HG03108 (cell line): ENCODE results near the gene ENG.

Experiments used
- ATAC-seq: cut with Tn5 transposase; IDR thresholded peaks from one replicate; pipeline ENCODE4 v1.9.1; 2021; ENCODE audit warnings: moderate library complexity; ENCODE audit not compliant: unreplicated experiment

The ENG gene

DNA sequence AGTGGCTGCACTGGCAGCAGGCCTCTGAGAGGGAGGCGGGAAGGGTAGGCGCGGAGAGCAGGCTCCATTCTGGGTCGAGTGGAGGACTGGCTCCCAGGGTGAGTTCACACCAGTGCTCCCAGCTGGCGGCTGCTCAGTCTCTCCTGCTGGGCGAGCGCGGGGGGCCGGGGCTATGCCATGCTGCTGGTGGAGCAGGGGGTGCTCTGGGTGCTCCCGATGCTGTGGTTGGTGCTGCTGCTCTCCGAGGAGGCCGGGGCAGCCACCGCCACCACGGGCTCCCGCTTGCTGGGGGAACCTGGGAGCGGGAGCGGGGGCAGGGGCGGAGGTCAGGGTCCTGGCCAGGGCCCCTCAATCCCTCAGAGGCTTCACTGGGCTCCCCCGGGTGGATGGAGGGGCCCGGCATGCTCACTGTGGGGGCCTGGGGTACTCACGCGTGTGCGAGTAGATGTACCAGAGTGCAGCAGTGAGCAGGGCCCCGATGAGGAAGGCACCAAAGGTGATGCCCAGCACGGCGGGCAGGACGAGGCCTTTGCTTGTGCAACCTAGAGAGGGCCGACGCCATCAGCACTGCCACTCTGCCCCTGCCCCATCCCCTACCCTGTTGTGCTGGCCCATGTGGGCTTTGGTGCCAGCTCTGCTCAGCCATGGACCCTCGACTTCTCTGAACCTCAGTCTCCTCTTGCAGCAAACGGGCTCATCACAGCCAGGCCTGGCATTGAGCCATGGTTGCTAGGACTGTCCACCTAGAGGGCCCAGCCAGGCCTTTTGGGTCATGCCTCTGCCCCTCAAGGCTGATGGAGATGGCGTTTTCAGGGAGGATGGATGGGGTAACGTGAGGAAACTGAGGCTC lies 38.7 kb downstream of the ENG start:
- no peak for ATAC-seq

DNA sequence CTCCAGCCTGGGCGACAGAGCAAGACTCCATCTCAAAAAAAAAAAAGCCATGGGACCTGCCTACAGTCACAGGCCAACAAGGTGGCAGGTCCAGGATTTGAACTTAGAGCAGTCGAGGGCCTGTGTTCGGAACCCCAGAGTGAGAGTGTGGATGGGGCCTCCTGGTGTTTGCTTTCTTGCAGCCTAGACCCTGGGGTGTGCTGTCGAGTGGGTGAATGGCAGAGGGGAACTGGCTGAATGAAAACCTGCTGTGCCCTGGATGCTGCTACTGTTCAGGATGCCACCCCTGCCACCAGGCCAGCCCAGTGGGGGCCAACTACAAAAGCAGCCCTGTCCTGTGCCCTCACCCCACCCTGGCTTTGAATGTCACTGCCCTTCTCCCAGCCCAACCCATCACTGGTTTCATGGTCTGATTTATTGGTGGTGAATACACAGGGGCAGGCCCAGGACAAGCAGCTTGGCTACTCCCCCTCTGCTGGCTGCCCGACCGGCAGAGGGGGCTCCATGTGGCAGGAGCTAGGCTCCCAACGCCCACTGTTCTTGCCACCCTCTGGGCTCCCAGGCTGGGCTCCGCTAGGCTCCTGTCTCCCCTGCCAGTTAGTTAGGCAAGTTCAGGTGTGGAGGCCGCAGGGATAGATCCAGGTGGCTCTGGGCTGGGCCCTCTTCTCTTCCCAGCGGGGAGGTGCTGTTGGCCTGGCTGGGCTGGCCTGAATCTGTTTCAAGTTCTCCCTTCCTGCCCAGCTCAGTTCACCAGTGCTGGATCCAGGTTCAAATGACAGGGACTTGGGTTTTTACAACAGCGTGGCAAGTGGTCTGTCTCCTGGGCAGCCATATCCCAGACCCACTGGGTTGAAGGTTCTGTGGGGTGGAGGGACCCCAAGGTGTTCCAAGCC lies 39.6 kb downstream of the ENG start:
- no peak for ATAC-seq

DNA sequence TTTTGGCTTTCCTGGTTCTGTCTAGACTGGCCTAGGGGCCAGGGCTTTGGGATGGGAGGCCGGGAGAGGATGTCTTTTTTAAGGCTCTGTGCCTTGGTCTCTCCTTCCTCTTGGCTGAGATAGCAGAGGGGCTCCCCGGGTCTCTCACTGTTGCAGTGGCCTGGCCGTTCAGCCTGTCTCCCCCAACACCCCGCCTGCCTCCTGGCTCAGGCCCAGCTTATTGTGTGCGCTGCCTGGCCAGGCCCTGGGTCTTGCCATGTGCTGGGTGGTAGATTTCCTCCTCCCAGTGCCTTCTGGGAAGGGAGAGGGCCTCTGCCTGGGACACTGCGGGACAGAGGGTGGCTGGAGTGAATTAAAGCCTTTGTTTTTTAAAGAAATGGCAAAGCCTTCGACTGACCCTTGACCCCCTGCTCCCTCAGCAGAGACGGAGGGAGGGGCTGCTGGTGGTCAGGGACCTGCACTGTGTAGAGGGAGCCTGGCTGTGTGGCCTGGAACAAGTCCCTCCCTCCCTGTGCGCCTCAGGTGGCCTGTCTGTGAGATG lies 40.7 kb downstream of the ENG start:
- no peak for ATAC-seq

DNA sequence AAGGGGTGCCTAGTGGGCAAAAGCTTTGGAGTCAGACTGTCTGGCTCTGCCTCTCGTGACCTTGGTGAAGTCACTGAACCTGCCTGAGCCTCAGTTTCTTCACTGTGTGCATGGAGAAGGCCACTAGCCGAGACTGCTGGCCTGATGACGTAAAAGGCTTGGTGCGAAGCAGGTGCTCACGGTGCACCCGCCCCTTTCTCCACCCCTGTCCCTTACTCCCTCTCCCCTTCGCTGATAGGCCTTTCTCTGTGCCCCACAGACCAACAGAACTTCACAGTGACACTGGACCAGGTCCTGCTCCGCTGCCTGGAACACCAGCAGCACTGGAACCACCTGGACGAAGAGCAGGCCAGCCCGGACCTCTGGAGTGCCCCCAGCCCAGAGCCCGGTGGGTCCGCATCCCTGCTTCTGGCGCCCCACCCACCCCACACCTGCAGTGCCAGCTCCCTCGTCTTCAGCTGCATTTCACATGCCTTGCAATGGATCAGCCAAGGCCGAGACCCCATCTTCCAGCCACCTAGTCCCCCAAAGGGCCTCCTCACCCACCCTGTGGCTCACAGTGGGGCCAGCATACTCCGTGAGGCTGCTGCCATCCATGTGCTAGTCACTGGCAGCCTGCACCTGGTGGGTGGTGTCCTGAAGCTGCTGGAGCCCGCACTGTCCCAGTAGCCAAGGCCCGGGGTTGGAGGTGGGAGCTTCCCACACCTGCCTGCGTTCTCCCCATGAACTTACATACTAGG lies 41.4 kb downstream of the ENG start:
- ATAC-seq: no peak

DNA sequence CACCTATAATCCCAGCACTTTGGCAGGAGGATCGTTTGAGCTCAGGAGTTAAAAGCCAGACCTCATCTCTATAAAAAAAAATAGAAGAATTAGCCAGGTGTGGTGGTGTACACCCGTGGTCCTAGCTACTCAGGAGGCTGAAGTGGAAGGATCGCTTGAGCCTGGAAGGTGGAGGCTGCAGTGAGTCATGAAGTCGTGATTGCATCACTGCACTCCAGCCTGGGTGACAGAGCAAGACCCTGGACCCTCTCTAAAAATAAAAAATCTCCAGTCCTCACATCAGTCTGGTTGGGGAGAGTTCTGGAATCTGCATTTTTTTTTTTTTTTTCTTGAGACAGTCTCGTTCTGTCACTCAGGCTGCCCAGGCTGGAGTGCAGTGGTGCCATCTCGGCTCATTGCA lies 42.4 kb downstream of the ENG start:
- ATAC-seq: no peak

DNA sequence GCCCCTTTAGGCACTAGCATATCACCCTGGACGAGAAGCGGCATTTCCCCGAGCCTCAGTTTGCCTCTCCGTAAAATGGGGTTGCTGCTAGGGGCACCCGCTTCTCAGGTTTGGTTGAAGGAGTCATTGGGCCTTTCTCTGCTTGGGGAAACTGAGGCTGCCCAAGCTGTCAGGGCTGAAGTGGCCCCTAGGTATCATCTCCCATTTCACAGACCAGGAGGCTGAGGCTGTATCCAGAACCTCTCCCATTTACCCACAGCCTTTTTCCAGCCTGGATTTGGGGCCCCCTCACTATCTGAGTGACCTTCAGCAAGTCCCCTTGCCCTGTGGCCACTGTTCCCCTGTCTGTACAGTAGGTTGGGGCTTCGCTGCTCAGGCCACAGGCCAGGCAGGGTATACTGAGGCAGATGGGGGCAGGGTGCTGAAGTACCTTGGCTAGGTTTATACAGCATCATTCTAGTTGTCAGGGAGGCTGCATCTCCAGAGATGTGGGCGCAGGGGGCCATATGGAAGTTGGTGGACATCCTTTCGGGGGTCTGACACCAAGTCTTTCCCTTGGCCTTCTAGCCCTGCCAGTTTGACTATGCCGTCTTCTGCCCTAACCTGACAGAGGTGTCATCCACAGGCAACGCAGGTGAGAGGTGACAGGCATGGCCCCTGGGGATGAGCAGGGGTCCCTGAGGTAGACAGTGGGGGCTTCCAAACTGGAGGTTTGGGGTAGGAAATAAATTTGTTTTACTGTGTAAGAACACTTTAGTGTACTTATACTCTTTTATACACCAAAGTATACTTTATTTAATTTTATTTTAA lies 43.9 kb downstream of the ENG start:
- ATAC-seq: no peak

DNA sequence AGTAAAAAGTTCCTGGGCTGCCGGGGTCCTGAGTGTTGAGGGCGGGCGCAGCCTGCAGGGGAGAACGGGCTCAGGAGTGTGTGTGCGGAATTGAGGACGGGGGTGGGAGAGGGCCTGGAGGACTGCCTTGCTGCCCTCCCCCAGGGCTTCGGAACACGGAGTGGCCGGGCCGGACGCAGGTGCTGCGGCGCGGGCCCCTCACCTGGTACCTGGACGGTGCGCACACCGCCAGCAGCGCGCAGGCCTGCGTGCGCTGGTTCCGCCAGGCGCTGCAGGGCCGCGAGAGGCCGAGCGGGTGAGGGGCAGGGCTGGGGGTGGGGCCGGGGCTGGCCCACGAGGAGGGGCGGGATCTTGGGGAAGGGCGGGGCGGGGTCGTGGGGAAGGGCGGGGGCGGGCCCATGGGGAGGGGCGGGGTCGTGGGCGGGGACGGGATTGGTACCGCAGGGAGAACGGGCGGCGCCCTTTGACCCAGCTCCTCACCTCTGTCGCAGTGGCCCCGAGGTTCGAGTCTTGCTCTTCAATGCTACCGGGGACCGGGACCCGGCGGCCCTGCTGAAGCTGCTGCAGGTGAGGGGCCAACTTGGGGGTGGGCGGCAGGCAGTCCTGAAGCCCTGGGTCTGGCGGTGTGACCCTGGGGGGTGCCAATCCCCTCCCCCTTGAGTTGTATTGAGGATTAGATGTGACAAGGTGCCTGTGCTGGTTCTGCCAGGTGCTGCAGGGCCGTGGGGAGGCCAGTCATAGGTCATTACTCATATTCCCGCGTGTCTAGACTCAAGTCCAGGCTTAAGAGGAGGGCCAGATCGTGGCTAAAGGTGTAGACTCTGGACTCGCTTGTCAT lies 44.7 kb downstream of the ENG start:
- no peak for ATAC-seq

DNA sequence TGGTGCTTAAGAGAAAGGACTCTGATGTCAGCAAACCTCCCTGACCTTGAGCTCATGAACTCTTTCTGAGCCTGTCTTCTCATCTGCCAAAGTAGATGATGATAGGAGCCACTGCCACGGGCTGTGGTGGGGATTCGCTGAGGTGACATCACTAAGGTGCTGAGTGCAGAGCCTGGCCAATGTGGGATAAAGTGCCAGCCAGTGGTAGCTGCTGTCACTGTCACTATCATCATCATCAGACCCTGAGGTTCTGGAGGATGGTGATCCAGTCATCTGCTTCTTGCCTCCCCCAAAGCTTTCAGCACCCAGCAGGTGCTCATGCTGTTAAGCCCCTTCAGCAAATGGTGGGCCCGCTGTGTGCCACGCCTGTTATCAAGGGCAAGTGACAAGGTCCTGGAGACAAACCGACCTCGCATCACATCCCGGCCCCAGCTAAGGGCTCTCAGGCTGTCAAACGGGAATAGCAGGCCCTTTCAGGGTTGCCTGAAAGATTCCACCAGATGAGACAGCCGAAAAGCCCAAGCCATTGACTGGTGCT lies 45.4 kb downstream of the ENG start:
- ATAC-seq: no peak

DNA sequence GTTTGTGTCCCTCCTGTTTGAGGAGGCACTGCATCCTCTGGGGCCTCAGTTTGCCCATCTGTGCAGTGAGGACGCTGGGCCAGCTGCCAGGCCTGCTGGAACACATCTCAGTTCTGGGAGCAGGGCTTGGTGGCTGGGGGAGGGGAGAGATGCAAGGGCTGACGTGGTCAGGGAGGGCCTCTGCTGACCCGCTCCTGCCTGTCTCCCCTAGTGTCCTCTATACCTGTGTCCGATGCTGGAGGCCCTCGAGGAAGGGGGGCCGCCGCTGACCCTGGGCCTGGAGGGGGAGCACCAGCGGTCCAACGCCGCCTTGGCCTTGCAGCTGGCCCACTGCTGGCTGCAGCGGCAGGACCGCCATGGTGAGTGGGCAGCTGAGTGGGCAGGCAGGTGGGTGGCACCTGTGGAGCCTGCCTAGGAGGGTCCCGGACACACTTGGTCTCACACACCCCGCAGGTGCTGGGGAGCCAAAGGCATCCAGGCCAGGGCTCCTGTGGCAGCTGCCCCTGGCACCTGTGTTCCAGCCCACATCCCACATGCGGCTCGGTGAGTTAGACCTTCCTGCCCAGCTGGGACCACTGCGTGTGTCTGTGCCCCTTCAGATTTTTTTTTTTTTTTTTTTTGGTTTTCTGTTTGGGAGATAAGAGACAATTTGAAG lies 46.0 kb downstream of the ENG start:
- ATAC-seq: no peak

DNA sequence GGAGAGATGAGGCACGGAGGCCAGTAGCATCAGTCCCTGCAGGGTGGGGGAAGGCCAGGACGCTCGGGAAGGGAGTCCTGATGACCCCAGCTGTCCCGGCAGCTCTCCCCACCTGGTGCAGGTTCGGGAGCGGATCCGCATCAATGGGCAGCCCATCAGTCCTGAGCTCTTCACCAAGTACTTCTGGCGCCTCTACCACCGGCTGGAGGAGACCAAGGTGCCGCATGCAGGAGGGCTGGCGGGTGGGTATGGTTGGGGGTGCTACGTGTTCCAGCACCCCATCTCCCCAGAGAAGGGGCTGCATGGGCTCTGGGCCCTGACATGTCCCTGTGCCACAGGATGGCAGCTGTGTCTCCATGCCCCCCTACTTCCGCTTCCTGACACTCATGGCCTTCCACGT lies 47.6 kb downstream of the ENG start:
- ATAC-seq: no peak

DNA sequence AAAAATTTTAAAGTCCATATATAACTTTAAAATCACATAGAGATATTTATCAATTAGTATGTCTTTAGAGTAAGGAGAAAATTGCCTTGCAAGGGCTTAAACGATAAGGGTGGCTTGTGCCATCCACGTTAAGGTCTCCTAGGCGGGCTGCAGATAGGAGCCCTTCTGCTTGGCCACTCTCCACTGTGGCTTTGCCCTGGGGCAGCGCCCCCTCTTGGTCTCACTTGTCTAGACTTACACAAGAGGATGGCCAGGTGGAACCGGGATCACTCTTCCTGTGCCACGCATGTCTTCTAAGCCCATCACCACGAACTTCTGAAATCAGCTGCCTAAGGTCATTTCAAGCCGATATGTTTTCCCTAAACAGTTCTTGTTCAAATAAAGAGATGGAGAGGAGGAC lies 48.8 kb downstream of the ENG start:
- no peak for ATAC-seq

DNA sequence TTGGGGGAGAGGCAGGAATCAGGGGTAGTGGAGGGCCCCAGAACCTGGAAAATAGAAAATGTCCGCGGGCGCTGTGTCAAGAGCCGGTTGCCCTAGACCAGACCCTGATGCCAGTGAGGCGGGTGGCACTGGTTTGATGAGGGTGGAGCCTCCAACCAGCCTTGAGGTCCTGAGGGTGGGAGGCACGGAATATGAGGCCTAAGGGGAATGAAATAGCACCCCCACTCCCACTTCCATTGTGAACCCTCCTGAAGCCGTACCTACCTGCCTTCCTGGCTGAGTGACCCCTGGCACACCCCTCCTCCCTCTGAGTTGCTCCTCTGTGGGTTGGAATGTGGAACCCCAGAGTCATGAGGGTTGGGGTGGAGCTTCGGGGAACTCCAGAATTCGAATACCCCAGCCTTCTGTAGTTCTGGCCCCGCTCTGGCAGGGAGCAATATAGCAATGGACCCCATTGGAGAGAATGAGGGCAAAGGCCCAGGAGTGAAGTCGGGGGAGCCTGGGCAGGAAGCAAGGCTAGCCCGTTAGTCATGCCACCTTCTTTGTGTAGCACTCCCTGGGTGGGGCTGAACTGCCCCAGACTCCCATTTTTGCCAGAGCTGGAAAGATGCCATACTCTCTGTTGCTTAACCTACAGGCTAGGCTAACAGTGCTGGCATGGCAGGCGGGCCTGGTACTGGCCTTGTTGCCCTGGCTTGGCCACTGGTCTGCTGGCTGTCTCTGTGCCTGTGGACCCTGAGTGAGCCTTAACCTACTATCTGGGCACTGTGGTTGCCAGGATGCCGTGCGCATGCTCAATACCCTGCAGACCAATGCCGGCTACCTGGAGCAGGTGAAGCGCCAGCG lies 50.7 kb downstream of the ENG start:
- ATAC-seq: no peak

DNA sequence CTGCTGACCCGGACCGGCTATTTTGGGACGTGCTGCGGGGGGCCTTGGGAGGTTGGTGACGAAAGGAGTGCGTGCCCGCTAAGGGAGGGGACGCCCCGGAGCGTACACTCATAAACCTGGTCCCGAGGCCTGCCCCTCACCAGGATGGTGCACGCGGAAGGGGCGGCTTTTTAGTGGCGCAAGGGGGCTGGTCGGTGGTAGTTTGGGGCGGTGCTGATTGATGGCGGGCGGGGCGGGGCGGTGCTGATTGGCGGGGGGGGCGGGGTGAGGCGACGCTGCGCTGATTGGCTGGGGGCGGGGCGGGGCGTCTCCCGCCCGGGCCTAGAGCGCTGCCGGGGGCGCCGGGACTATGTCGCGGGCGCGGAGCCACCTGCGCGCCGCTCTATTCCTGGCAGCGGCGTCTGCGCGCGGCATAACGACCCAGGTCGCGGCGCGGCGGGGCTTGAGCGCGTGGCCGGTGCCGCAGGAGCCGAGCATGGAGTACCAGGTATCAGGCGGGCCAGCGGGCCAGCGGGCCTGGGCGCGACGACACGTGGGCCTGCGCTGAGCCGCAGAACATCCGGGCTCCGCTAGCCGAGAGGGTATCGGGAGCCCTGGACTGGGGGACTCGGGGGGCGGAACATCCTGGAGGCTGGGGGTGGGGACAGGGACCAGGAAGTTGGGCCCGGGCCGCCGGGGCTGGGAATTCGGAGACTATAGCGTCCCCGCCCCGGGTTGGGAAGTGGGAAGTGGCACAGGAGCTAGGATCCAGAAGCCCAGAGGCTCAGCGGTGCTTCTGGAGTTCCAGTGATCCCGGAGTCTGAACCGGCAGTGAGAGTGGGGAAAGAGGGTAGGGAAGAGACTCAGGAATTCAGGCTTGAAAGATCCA lies 51.6 kb downstream of the ENG start, which contains the start of gene FPGS:
FPGS (plus strand) TSS at position 307 of the 868 bp plus-strand sequence; CDS start at position 350, 43 bp downstream.
- ATAC-seq: peak; percentile 72

DNA sequence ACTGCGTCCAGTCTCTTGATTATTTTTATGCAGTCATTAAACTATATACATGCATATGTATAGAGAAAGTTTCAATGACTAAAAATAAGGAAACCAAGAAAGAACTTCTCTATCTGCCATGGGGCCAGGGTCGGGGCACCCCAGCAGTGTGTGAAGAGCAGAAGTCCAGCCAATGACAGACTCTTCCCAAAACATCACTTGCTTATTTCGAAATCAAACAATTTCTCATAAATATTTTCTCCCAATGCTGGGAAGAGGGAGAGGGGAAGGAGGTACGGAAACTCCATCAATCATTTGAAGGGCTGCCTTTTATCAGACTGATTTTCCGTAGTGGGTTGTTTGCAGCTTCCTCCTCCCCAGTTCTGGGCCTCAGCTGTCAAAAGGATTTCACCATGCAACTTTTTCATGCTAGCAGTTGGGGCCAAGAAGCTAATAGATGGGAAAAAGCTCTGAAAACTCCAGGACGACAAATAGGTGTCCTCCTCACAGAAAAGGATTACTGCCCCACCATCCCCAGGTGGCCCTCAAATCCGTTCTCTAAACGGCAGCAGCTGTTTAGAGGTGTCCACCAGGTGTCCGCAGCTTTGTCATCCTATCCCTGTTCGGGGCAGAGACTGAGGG lies 52.4 kb downstream of the ENG start:
- ATAC-seq: no peak

DNA sequence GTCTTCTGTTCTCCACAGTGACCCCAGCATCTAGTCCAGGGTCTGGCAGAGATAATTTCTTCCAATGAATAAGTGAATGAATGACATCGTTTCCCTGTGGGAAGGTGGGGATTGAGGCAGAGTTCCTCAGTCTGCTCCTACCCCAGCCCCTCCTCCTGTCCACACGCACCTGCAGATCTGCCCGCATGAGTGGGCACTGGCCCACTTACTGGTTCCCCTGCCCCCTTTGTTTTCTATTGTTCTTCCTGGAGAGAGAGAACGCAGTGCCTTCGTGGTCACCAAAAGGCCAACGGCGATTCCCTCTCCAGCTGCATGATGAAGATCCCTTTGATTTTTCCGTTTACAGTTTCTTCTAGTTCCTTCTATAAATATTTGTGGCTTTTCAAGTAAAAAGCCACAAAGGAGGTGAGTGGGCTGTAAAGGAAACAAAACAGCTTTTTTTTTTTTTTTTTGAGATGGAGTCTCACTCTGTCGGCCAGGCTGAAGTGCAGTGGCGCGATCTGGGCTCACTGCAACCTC lies 57.5 kb downstream of the ENG start:
- ATAC-seq: no peak

DNA sequence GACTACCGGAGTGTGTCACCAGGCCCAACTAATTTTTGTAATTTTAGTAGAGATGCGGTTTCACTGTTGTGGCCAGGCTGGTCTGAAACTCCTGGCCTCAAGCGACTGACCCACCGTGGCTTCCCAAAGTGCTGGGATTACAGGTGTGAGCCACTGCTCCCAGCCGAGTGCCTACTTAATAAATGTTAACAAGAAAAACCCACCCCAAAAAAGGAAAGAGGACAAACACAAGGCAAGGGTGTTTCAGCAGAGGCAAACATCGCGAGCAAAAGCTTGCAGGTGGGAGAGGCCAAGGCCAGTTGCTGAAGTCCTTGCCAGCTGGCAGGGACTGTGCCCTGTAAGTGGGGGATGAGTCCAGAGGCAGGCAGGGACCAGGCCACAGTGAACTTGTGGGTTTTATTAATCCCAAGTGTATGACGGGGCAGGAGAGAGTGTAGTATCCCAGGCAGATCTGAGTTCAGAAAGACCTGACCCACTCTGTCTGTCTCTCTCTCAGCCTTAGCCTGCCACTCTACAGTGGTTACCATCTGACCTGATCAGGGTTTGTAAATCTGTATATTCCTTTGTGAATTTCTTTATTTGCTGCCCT lies 58.1 kb downstream of the ENG start:
- ATAC-seq: no peak
